GM12801 (cell line): ENCODE results near the gene PIK3R2.

Experiments
- CTCF ChIP-seq: IDR thresholded peaks from one replicate; pipeline ENCODE4 v1.5.1; 2011; ENCODE audit warnings: control low read depth; ENCODE audit not compliant: insufficient read length; ENCODE audit errors: extremely low read depth

PIK3R2 gene

GRCh38 chr19:18119717-18120105 lies 33.3 kb upstream of the PIK3R2 start:
- TF ChIP-seq CTCF: no peak

- no peak for TF ChIP-seq CTCF
Observed at GRCh38 chr19:18120127-18120526, 32.8 kb upstream of the PIK3R2 start.

GRCh38 chr19:18121166-18121565 lies 31.8 kb upstream of the PIK3R2 start:
- TF ChIP-seq CTCF: no peak

GRCh38 chr19:18122424-18122823 lies 30.5 kb upstream of the PIK3R2 start:
- no peak for TF ChIP-seq CTCF

GRCh38 chr19:18122860-18123795 lies 29.8 kb upstream of the PIK3R2 start:
- TF ChIP-seq CTCF: no peak

- TF ChIP-seq CTCF: no peak
Observed at GRCh38 chr19:18123819-18124218, 29.1 kb upstream of the PIK3R2 start.

GRCh38 chr19:18126097-18126496 lies 26.9 kb upstream of the PIK3R2 start:
- no peak for TF ChIP-seq CTCF
